Breast epithelium (tissue), 4 donors: ENCODE data around the gene GCNT4. TPM values are rescaled to one million over a fixed set of nuclear protein-coding genes. Genes with fewer than 3 reads are reported as not detected.

Experiments
- DNase-seq, 2 donors: peaks; one replicate each; pipeline ENCODE4 v3.0.0-alpha.2; 2019; ENCODE audit warnings: low spot score in 2 of 2
- H3K27ac ChIP-seq, 2 donors: fragments of 200-600 bp; sonication (generic) in 1 of 2; one replicate each; pipeline ENCODE4 v1.5.1; 2016 to 2019; ENCODE audit warnings: mild to moderate bottlenecking in 1 of 2
- H3K27me3 ChIP-seq, 2 donors: fragments of 200-600 bp; sonication (generic) in 1 of 2; one replicate each; pipeline versions ENCODE4 v1.5.1 to v1.6.0; 2017 to 2019; ENCODE audit warnings: control low read depth in 1 of 2, mild to moderate bottlenecking in 1 of 2
- H3K36me3 ChIP-seq: fragments of 200-600 bp; one replicate; pipeline ENCODE4 v1.5.1; 2019
- H3K4me1 ChIP-seq, 2 donors: fragments of 200-600 bp; sonication (generic); one replicate each; pipeline ENCODE4 v1.5.1; 2016 to 2019; ENCODE audit warnings: control low read depth in 1 of 2
- H3K4me3 ChIP-seq, 3 donors: fragments of 200-600 bp; sonication (generic); 1 replicate in 2 of 3; 2 replicates in 1 of 3; pipeline ENCODE4 v1.5.1; 2016 to 2019; ENCODE audit warnings: mild to moderate bottlenecking in 3 of 3, moderate library complexity in 2 of 3
- H3K9me3 ChIP-seq, 2 donors: fragments of 200-600 bp; sonication (generic) in 1 of 2; one replicate each; pipeline ENCODE4 v1.5.1; 2016 to 2019; ENCODE audit warnings: control low read depth in 1 of 2
- POLR2A ChIP-seq: fragments of 450-650 bp; IDR thresholded peaks from one replicate; pipeline ENCODE4 v1.6.1; 2016; ENCODE audit warnings: antibody characterized with exemption, mild to moderate bottlenecking, moderate library complexity
- POLR2AphosphoS5 ChIP-seq, 3 donors: sonication (generic); formaldehyde crosslinking; IDR thresholded peaks; one replicate each; pipeline ENCODE4 v1.6.1; 2017; ENCODE audit warnings: antibody characterized with exemption in 3 of 3
- intact Hi-C: fragments of 100-400 bp; cut with DNase I; formaldehyde crosslinking; loops from one replicate; pipeline ENCODE4 v1.15.1; 2023; ENCODE audit warnings: low total_unique reads
- total RNA-seq, 3 donors: library from RNA; depleted of rRNA; stranded (reverse); fragments of >200 nt; gene quantifications; one replicate each; pipeline ENCODE4 v1.1.0, GENCODE V29; 2016
- TF ChIP-seq, protein P1 (sequence below), 3 donors: fragments of 450-650 bp; IDR thresholded peaks; one replicate each; pipeline ENCODE4 v1.5.1; 2016 to 2017; ENCODE audit warnings: antibody characterized with exemption in 3 of 3, mild to moderate bottlenecking in 3 of 3, moderate library complexity in 3 of 3

GCNT4 gene
- total RNA-seq, 3 donors from 2014 or later: 1.3 to 2.3 (median 2.3) TPM

DNA sequence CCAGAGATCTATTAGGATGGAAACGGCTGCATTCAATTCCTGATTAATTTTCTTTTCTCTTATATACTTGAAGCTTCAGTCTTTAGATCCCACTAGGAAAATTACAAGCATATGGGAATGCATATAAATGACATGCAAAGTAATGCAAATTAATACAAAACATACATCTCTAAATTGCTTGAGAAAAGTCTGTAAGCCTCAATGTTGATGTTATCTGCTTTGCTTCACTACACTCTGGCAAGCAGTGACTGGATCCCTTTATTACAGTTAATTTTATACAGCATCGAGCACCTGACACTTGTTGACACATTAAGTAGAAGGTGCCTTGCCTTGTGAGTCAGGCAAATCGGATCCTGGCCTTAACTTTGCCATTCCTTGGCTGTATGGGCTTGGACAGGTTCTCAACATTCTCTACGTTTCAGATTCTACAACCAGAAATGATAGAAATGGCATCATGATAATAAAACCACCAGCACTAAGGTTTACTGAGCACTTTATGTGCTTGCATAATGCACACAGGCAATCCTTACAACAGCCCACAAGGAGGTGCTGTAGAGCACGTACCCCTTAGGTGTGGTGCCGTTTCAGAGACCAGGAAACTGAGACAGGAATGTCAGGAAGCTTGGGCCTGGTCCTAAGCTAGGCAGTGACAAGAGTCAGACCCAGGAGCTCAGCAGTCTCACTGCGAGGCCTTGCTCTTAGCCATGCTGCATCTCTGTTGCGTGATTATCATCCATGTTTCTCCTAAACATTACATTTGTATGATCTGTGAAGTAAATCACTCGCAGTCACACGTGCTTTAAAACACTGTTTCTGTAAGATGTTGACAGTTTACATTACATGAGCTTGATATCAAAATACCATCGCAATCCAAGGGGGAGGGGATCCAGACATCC is 2.7 kb downstream of the GCNT4 start:
- H3K36me3 ChIP-seq: no peaks in the 10 kb centered on the region
- peak overlapping the region in 1 of 2 donors; percentile 43 for H3K27ac ChIP-seq
- no peaks in the 10 kb centered on the region for H3K4me1 ChIP-seq
- no peaks in the 10 kb centered on the region for H3K27me3 ChIP-seq
- no peaks in the 10 kb centered on the region for H3K9me3 ChIP-seq
- intact Hi-C loops: no loop called here
- DNase-seq: no peak
- TF ChIP-seq POLR2AphosphoS5 (IDR thresholded peaks at IDR 0.05): no peak
- TF ChIP-seq, protein P1, sequence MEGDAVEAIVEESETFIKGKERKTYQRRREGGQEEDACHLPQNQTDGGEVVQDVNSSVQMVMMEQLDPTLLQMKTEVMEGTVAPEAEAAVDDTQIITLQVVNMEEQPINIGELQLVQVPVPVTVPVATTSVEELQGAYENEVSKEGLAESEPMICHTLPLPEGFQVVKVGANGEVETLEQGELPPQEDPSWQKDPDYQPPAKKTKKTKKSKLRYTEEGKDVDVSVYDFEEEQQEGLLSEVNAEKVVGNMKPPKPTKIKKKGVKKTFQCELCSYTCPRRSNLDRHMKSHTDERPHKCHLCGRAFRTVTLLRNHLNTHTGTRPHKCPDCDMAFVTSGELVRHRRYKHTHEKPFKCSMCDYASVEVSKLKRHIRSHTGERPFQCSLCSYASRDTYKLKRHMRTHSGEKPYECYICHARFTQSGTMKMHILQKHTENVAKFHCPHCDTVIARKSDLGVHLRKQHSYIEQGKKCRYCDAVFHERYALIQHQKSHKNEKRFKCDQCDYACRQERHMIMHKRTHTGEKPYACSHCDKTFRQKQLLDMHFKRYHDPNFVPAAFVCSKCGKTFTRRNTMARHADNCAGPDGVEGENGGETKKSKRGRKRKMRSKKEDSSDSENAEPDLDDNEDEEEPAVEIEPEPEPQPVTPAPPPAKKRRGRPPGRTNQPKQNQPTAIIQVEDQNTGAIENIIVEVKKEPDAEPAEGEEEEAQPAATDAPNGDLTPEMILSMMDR (IDR thresholded peaks at IDR 0.05): peak; percentile 56 to 57 (median 56)
- H3K4me3 ChIP-seq: no peak overlapping the region

DNA sequence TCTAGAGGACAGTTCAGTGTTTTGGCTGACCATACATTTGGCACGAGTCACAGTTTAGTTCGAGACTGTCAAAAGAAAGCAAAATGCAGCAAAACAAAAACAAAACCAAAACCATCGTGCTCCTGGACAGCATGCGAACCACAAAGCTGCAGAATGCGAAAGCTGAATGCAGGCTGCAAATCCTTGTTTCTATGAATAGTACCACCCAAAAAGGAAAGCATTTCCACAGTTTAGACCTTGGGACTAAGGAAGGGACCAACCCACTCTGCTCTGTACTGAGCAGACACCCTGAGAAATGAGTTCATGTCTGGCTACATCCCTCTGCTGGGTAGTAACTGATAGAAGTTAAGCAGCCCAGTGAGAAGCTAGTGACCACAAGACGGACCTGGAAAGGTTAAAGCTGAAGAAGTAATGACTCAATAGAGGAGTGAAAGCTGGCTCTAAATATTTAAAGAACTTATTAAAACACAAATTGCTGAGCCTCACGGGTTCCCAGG is 3.9 kb downstream of the GCNT4 start:
- Histone ChIP-seq H3K27ac (peak overlapping the region; percentile 3 to 17), H3K4me3 (peak overlapping the region in 2 of 3 donors; percentile 12 to 50), H3K9me3 (no peaks in the 10 kb centered on the region), H3K27me3 (no peaks in the 10 kb centered on the region), H3K4me1 (no peaks in the 10 kb centered on the region), H3K36me3 (no peaks in the 10 kb centered on the region)
- TF ChIP-seq, protein P1 (IDR thresholded peaks at IDR 0.05): no peak
- no peak for TF ChIP-seq POLR2AphosphoS5 (IDR thresholded peaks at IDR 0.05)
- no peak for TF ChIP-seq POLR2A
- DNase-seq: no peak
- intact Hi-C loops: no loop called here

DNA sequence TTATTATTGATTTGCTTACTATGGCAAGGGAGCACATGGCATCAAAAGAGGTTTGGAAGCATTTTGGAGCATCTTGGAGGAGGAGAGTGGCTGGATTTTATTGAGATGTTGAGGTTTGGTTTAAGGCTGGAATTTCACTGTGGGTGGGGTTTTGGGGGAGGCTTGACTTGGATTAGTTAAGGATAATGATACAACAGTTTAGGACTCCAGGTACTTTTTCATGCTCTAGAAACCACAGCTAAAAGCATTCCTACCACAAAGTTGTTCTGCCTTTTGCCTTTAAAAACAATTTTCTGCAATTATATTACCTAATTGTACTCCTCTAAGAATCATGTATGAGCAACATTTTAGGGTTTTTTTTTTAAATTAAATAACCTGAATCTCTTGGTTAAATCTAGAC is 5.0 kb downstream of the GCNT4 start:
- H3K36me3 ChIP-seq: no peaks in the 10 kb centered on the region
- no peaks in the 10 kb centered on the region for H3K9me3 ChIP-seq
- no peaks in the 10 kb centered on the region for H3K27me3 ChIP-seq
- DNase-seq: no peak
- no peak for TF ChIP-seq POLR2A
- TF ChIP-seq POLR2AphosphoS5 (IDR thresholded peaks at IDR 0.05): no peak
- TF ChIP-seq, protein P1 (IDR thresholded peaks at IDR 0.05): no peak
- no peak overlapping the region for H3K27ac ChIP-seq
- intact Hi-C loops: no loop called here
- no peak overlapping the region for H3K4me3 ChIP-seq
- H3K4me1 ChIP-seq: no peaks in the 10 kb centered on the region

DNA sequence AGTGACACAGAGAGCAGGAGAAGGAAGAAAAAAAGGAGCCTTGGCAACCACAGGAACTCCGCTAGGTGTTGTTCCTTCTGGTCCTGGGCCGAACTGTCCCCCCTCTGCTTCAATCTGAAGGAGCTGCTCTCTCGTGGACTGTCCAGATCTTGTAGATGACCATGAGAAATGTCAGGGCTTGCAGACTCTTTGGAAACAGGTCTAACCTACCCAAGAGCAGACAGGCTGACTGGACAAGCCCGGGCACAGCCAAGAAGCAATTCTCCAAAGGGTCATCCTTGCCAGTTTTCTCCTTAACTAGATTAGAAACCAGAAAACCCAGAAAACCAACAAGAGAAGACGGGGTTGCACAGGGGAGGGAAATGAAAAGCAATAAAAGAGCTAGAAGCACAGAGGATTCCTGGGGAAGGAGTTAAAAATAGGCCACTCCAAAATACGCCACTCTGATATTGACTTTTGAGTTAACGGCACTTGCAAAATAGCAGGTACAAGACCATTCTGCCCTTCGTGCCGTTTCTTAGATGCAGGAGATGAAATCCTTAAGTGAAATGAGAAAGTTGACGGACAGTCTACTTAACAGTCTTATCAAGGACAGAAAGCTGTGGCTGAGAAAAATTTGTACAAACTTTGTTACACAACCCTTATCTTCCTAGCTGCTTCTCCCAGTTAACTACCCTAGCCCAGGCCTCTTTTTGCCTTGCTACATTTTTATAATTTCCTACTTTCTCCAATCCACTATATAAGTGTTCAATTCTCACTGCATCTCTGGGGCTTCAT is 5.8 kb downstream of the GCNT4 start:
- Histone ChIP-seq H3K9me3 (no peaks in the 10 kb centered on the region), H3K27me3 (no peaks in the 10 kb centered on the region), H3K4me3 (no peak overlapping the region), H3K27ac (peak overlapping the region in 1 of 2 donors; percentile 11), H3K36me3 (no peaks in the 10 kb centered on the region), H3K4me1 (no peaks in the 10 kb centered on the region)
- no peak for DNase-seq
- TF ChIP-seq POLR2A (no peak), POLR2AphosphoS5 (IDR thresholded peaks at IDR 0.05) (no peak)
- TF ChIP-seq, protein P1 (IDR thresholded peaks at IDR 0.05): no peak
- intact Hi-C loops: no loop called here
